Measurements from ENCODE around the gene OR1A1. TPM values are rescaled to one million over a fixed set of nuclear protein-coding genes. Genes with fewer than 3 reads are reported as not detected.

OR1A1 gene
- total RNA-seq, 1 donor from 2014 or later, result not detected

DNA sequence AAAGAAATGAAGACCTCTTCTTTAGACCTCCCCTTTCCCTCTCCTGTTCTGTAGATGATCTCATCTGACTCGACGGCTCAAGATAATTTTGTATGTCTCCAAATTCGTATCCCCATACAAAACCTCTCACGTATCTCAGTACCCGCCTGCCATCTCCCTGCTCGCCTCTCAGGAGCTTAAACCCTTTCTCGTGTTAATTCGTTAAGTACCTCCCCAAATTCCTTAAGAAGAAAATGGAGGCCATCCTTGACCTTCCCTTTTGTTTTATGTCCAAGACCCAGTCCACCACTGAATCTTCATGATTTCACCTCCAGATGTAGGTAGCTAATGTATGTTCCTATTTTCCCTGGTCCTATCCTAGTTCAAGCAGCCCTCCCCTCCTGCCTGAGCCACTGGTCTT, 49.1 kb downstream of the OR1A1 start:
- no peaks in the 10 kb centered on the region for H3K27me3 ChIP-seq (ENCODE audit: control insufficient read depth, insufficient read depth, low read length)
- FAIRE-seq (no peak), DNase-seq (ENCODE audit: low read depth) (no peak)
- TF ChIP-seq, protein P1, sequence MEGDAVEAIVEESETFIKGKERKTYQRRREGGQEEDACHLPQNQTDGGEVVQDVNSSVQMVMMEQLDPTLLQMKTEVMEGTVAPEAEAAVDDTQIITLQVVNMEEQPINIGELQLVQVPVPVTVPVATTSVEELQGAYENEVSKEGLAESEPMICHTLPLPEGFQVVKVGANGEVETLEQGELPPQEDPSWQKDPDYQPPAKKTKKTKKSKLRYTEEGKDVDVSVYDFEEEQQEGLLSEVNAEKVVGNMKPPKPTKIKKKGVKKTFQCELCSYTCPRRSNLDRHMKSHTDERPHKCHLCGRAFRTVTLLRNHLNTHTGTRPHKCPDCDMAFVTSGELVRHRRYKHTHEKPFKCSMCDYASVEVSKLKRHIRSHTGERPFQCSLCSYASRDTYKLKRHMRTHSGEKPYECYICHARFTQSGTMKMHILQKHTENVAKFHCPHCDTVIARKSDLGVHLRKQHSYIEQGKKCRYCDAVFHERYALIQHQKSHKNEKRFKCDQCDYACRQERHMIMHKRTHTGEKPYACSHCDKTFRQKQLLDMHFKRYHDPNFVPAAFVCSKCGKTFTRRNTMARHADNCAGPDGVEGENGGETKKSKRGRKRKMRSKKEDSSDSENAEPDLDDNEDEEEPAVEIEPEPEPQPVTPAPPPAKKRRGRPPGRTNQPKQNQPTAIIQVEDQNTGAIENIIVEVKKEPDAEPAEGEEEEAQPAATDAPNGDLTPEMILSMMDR (IDR thresholded peaks at IDR 0.05; ENCODE audit: insufficient read depth, low read length, severe bottlenecking), result no peak
- no peak overlapping the region for H3K4me3 ChIP-seq (ENCODE audit: low read depth, low read length)
- H3K36me3 ChIP-seq (ENCODE audit: control insufficient read depth, insufficient read depth, low read length), result no peaks in the 10 kb centered on the region

DNA sequence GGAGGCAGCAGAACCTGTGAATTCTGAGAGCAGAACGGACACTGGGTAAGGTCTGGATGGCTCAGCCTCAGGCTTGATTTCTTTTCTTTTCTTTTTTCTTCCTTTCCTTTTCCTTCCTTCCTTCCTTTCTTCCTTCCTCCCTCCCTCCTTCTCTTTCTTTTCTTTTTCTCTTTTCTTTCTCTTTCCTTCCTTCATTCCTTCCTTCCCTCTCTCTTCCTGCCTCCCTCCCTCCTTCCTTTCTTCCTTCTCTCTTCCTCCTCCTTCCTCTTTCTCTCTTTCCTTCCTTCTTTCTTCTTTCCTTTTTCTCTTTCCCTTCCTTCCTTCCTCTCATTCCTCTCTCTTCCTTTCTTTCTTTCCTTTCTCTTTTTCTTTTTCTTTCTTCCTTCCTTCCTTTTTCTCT, 52.7 kb downstream of the OR1A1 start:
- DNase-seq (ENCODE audit: low read depth), result no peak

DNA sequence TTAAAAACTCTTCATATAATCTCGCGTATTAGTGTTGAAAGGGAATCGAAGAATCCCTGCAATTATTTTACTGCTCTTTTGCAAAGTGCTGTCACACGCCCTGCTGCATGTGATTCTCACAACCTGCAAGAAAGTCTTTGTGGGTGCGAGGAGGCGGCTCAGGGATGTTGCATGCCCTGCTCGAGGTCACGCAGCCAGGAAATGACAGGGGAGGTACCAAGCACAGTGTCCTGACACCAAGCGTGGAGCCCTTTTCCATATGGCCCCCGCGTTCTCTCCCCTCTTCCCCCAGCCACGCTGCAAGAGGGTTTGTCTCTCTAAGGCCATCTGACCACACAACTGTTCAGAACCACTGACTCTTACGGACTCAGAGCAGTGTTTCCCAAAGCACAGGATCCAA, 53.1 kb downstream of the OR1A1 start:
- no peak overlapping the region for H3K4me3 ChIP-seq (ENCODE audit: low read depth, low read length)
- no peaks in the 10 kb centered on the region for H3K36me3 ChIP-seq (ENCODE audit: control insufficient read depth, insufficient read depth, low read length)
- no peak for FAIRE-seq
- no peak for DNase-seq (ENCODE audit: low read depth)
- H3K27me3 ChIP-seq (ENCODE audit: control insufficient read depth, insufficient read depth, low read length), result no peaks in the 10 kb centered on the region
- TF ChIP-seq, protein P1 (IDR thresholded peaks at IDR 0.05; ENCODE audit: insufficient read depth, low read length, severe bottlenecking), result no peak

More for the DNA sequence above, 52.7 kb downstream of the OR1A1 start:
- no peak overlapping the region for H3K4me3 ChIP-seq (ENCODE audit: low read depth, low read length)
- no peak for FAIRE-seq
- no peaks in the 10 kb centered on the region for H3K27me3 ChIP-seq (ENCODE audit: control insufficient read depth, insufficient read depth, low read length)
- H3K36me3 ChIP-seq (ENCODE audit: control insufficient read depth, insufficient read depth, low read length), result no peaks in the 10 kb centered on the region
- TF ChIP-seq, protein P1 (IDR thresholded peaks at IDR 0.05; ENCODE audit: insufficient read depth, low read length, severe bottlenecking), result no peak

Other genes with a start within 250 kb of the OR1A1 start
- not detected in 2 replicates for gene OR1D5, start 144.1 kb upstream of the OR1A1 start, total RNA-seq
- gene OR1D2, start 103.2 kb upstream of the OR1A1 start, total RNA-seq, result not detected in 2 replicates
- not detected in 2 replicates for gene OR1G1, start 80.1 kb upstream of the OR1A1 start, total RNA-seq
- gene OR1A2, start 10.1 kb upstream of the OR1A1 start, total RNA-seq, result not detected in 2 replicates
- gene OR3A1, start 90.7 kb downstream of the OR1A1 start, total RNA-seq, result not detected in 2 replicates
- not detected in 2 replicates for gene OR3A2, start 178.6 kb downstream of the OR1A1 start, total RNA-seq
- not detected in 2 replicates for gene OR1E1, start 190.7 kb downstream of the OR1A1 start, total RNA-seq
- not detected in 2 replicates for gene OR3A3, start 203.7 kb downstream of the OR1A1 start, total RNA-seq
- gene OR1E2, start 226.2 kb downstream of the OR1A1 start, total RNA-seq, result not detected in 2 replicates

Measured in bronchial epithelial cell (primary cell).